K562 (cell line): ENCODE measurements around the gene EEA1. TPM values are rescaled to one million over a fixed set of nuclear protein-coding genes. Genes with fewer than 3 reads are reported as not detected.

ENCODE experiments used
- ATAC-seq: fragments of 200-7000 bp; cut with Tn5 transposase; 3 replicates; pipeline ENCODE4 v1.9.1; 2020; ENCODE audit warnings: moderate library complexity
- BruUV-seq: library from RNA; stranded (reverse); fragments of 400-500 nt; replicated peaks from 2 replicates; lab custom pipeline; 2021; lab: Mats Ljungman, UMichigan
- CTCF ChIA-PET: fragments of 300-600 bp; formaldehyde crosslinking; extraction: SDS; loops from one replicate; lab custom pipeline; 2021; ENCODE audit warnings: low intra/inter-chr PET ratio; lab: Yijun Ruan, JAX
- POLR2A ChIA-PET: fragments of 300-600, 350-650 bp; sonication (Branson Sonifier 250); formaldehyde crosslinking; extraction: SDS; loops from one replicate; lab custom pipeline; 2021; ENCODE audit warnings: antibody characterized with exemption, inconsistent platforms; lab: Yijun Ruan, JAX
- DNase-seq, 4 experiments: peaks; one replicate each; pipeline versions ENCODE4 v3.0.0 to v3.0.0-alpha.2; 2011 to 2018; ENCODE audit warnings: low spot score in 3 of 4, mixed read lengths in 3 of 4; ENCODE audit errors: extremely low read depth in 1 of 4
- FAIRE-seq: peaks from 2 replicates; lab custom pipeline; 2011; peaks lifted over from hg19 to GRCh38; lab: Jason Lieb, UNC
- H2AFZ ChIP-seq: 2 replicates; pipeline ENCODE4 v1.6.0; 2011; ENCODE audit warnings: low read depth, low read length, control low read depth, inconsistent platforms
- H3K27ac ChIP-seq: fragments of 200-600 bp; 3 replicates; pipeline ENCODE4 v1.8.0; 2011; ENCODE audit warnings: low read depth, mild to moderate bottlenecking, control low read depth, inconsistent platforms, low read length, moderate library complexity, mixed read lengths; ENCODE audit errors: extremely low read depth
- H3K27me3 ChIP-seq, 2 experiments: fragments of 300-600 bp in 1 of 2; 2 replicates in 1 of 2; 3 replicates in 1 of 2; pipeline versions ENCODE4 v1.6.0 to v1.8.0; 2011; ENCODE audit warnings: inconsistent platforms in 2 of 2, low read length in 2 of 2, mild to moderate bottlenecking in 1 of 2, mixed read lengths in 1 of 2, moderate library complexity in 1 of 2; ENCODE audit not compliant: control insufficient read depth in 2 of 2, insufficient read depth in 2 of 2
- H3K36me3 ChIP-seq: fragments of 300-600 bp; 3 replicates; pipeline ENCODE4 v1.8.0; 2011; ENCODE audit warnings: mild to moderate bottlenecking, low read length, inconsistent platforms; ENCODE audit not compliant: control insufficient read depth, insufficient read depth
- H3K4me1 ChIP-seq, 2 experiments: fragments of 200-600 bp in 1 of 2; replicated peaks in 1 of 2; 2 replicates in 1 of 2; 3 replicates in 1 of 2; pipeline versions ENCODE4 v1.5.1 to v1.8.0; 2011; ENCODE audit warnings: inconsistent platforms in 2 of 2, low read length in 2 of 2, mild to moderate bottlenecking in 1 of 2, mixed read lengths in 1 of 2, moderate library complexity in 1 of 2; ENCODE audit not compliant: control insufficient read depth in 2 of 2, insufficient read depth in 2 of 2
- H3K4me2 ChIP-seq: 2 replicates; pipeline ENCODE4 v1.6.1; 2011; ENCODE audit warnings: low read length, control low read depth, inconsistent platforms, mixed read lengths; ENCODE audit not compliant: insufficient read depth
- H3K4me3 ChIP-seq: fragments of 200-600 bp; sonication (generic), shearing (Covaris generic); 2 replicates; pipeline ENCODE4 v1.5.1; 2016; ENCODE audit warnings: control low read depth, inconsistent platforms
- H3K79me2 ChIP-seq: fragments of 200-600 bp; 3 replicates; pipeline ENCODE4 v1.8.0; 2011; ENCODE audit warnings: low read length, inconsistent platforms; ENCODE audit not compliant: control insufficient read depth, insufficient read depth
- H3K9ac ChIP-seq, 2 experiments: 2 replicates each; pipeline versions ENCODE4 v1.6.0 to v1.6.1; 2011; ENCODE audit warnings: low read depth in 2 of 2, low read length in 2 of 2, control low read depth in 1 of 2, inconsistent platforms in 1 of 2, mild to moderate bottlenecking in 1 of 2, mixed read lengths in 1 of 2; ENCODE audit not compliant: insufficient read depth in 1 of 2
- H3K9me1 ChIP-seq: one replicate; pipeline ENCODE4 v1.6.0; 2011; ENCODE audit warnings: inconsistent platforms, mild to moderate bottlenecking, low read length, moderate library complexity; ENCODE audit not compliant: control insufficient read depth, insufficient read depth
- H3K9me3 ChIP-seq: replicated peaks from 2 replicates; pipeline ENCODE4 v1.5.1; 2011; ENCODE audit warnings: low read depth, low read length, inconsistent platforms; ENCODE audit not compliant: control insufficient read depth, insufficient read depth
- H4K20me1 ChIP-seq: replicated peaks from 2 replicates; pipeline ENCODE4 v1.6.1; 2011; ENCODE audit warnings: low read length, inconsistent platforms, mixed read lengths; ENCODE audit not compliant: control insufficient read depth, insufficient read depth
- BRCA1 ChIP-seq, 2 experiments: fragments of 450-650 bp in 1 of 2; sonication (generic) in 1 of 2; formaldehyde crosslinking in 1 of 2; IDR thresholded peaks; 2 replicates each; pipeline versions ENCODE4 v1.5.0 to v1.6.1; 2017 to 2020; ENCODE audit warnings: mild to moderate bottlenecking in 1 of 2, missing genetic modification reagents in 1 of 2
- CBX3 ChIP-seq, 2 experiments: IDR thresholded peaks; 1 replicate in 1 of 2; 2 replicates in 1 of 2; pipeline ENCODE4 v1.6.1; 2012; ENCODE audit warnings: inconsistent platforms in 2 of 2, low read length in 2 of 2, borderline replicate concordance in 1 of 2, control low read depth in 1 of 2
- CC2D1A ChIP-seq: fragments of 450-650 bp; IDR thresholded peaks from 2 replicates; pipeline ENCODE4 v1.6.1; 2017; ENCODE audit warnings: mild to moderate bottlenecking
- ESRRB ChIP-seq: fragments of 250-450 bp; sonication (Bioruptor Pico); IDR thresholded peaks from 2 replicates; pipeline ENCODE4 v1.5.0; 2020; ENCODE audit warnings: mild to moderate bottlenecking, moderate library complexity, borderline replicate concordance
- ETS2 ChIP-seq: IDR thresholded peaks from 2 replicates; pipeline ENCODE4 v1.6.1; 2016; ENCODE audit warnings: borderline replicate concordance, missing genetic modification characterization, mild to moderate bottlenecking, moderate library complexity, missing compliant biosample characterization; ENCODE audit not compliant: poor library complexity, severe bottlenecking
- HDAC2 ChIP-seq: fragments of 450-650 bp; IDR thresholded peaks from 2 replicates; pipeline ENCODE4 v1.6.1; 2016; ENCODE audit warnings: mild to moderate bottlenecking
- KAT2B ChIP-seq: IDR thresholded peaks from one replicate; pipeline ENCODE4 v1.6.1; 2012; ENCODE audit warnings: low read depth, mild to moderate bottlenecking, control low read depth, inconsistent platforms, low read length, moderate library complexity
- MAZ ChIP-seq, 2 experiments: fragments of 450-650 bp in 1 of 2; sonication (generic) in 1 of 2; formaldehyde crosslinking; IDR thresholded peaks in 1 of 2; conservative IDR thresholded peaks in 1 of 2; 2 replicates each; pipeline versions ENCODE4 v1.4.0 to v1.5.0; 2020; ENCODE audit warnings: mild to moderate bottlenecking in 1 of 2, missing genetic modification reagents in 1 of 2
- MECOM ChIP-seq: fragments of 250-450 bp; sonication (Bioruptor Pico); IDR thresholded peaks from 2 replicates; pipeline ENCODE4 v1.8.0; 2022; ENCODE audit warnings: inconsistent platforms
- PTRF ChIP-seq: fragments of 450-650 bp; IDR thresholded peaks from 2 replicates; pipeline ENCODE4 v1.6.1; 2016; ENCODE audit warnings: mild to moderate bottlenecking, missing genetic modification characterization, missing compliant biosample characterization
- ZBTB33 ChIP-seq: sonication (generic); formaldehyde crosslinking; IDR thresholded peaks from 2 replicates; pipeline ENCODE4 v1.8.1; 2023; ENCODE audit warnings: mild to moderate bottlenecking, missing genetic modification reagents
- ZBTB7A ChIP-seq: IDR thresholded peaks from 2 replicates; pipeline ENCODE4 v1.6.1; 2011; ENCODE audit warnings: low read depth, mild to moderate bottlenecking, low read length, moderate library complexity, borderline replicate concordance; ENCODE audit not compliant: control insufficient read depth
- ZNF239 ChIP-seq: fragments of 250-450 bp; sonication (Bioruptor Pico); IDR thresholded peaks from 2 replicates; pipeline ENCODE4 v1.4.0; 2020; ENCODE audit warnings: mild to moderate bottlenecking
- ZNF24 ChIP-seq: fragments of 450-650 bp; IDR thresholded peaks from 2 replicates; pipeline ENCODE4 v1.6.1; 2016
- ZNF57 ChIP-seq: fragments of 450-650 bp; formaldehyde crosslinking; IDR thresholded peaks from 2 replicates; pipeline ENCODE4 v1.4.0; 2020; ENCODE audit warnings: mild to moderate bottlenecking, moderate library complexity
- WGBS: fragments of 100-300 bp; shearing (Covaris generic); methylation state at CpG from one replicate; pipeline ENCODE4 v1.1.6; 2016; ENCODE audit warnings: low coverage, mixed read lengths; ENCODE audit not compliant: insufficient coverage; ENCODE audit errors: missing lambda C conversion rate; 5-methylcytosine and 5-hydroxymethylcytosine counted together
- in situ Hi-C: fragments of 300-500 bp; cut with MboI; formaldehyde crosslinking; loops from 4 replicates; pipeline ENCODE4 v1.15.0; 2018; ENCODE audit warnings: inconsistent platforms, mixed read lengths
- intact Hi-C: fragments of 100-400 bp; cut with micrococcal nuclease; formaldehyde crosslinking; loops from 2 replicates; pipeline ENCODE4 v1.14.2; 2022
- polyA plus RNA-seq, 8 experiments: library from polyadenylated mRNA; depleted of rRNA in 4 of 8; stranded (reverse) in 5 of 8; unstranded in 3 of 8; fragments of >200 nt; fragmentation: Nextera tagmentation in 2 of 8; fragmentation: Illumina TruSeq in 1 of 8; extraction: Ambion mirVana in 2 of 8; extraction: Trizol in 1 of 8; gene quantifications; 2 replicates each; pipeline versions ENCODE4 v1.2.1 to v1.2.3, GENCODE V29; 2011 to 2014; ENCODE audit warnings: inconsistent platforms in 1 of 8, missing spikeins in 1 of 8
- total RNA-seq, 7 experiments: library from RNA; depleted of rRNA in 6 of 7; stranded (reverse); fragments of >200 nt in 6 of 7; fragmentation: Illumina TruSeq in 2 of 7; extraction: Trizol in 2 of 7; gene quantifications; 2 replicates each; pipeline versions ENCODE4 v1.2.1 to v1.2.3, GENCODE V29; 2011 to 2021; ENCODE audit warnings: low replicate concordance in 1 of 7

The EEA1 gene
- total and polyA plus RNA-seq, 9 of the 15 experiments (the other 6 are each of a cell fraction or from before 2014, with no cell fraction given) = 3.5 to 17.1 (median 7.5) TPM

GRCh38 chr12:92857818-92858217, 71.3 kb downstream of the EEA1 start:
- no peak overlapping the region for H3K4me3 ChIP-seq
- DNase-seq (no peak), FAIRE-seq (no peak), ATAC-seq (no peak)
- TF ChIP-seq ZBTB33 (CRISPR knock-in tag) (peak; percentile 85), ZNF239 (no peak)
- intact Hi-C loops (no loop called here), in situ Hi-C loops (no loop called here)
- 93% methylated on average over 4 of the region's 8 CpGs for WGBS
- no peak overlapping the region for H3K4me2 ChIP-seq
- no peaks in the 10 kb centered on the region for H4K20me1 ChIP-seq
- ChIA-PET POLR2A (interaction anchor here (0.7 to 2.2 kb wide), 3 partner anchors 18 to 72 kb away, joined by 3 to 10 read pairs (median 3); no protein-coding TSS in a partner anchor), CTCF (no interaction called here)
- H3K9me3 ChIP-seq = no peaks in the 10 kb centered on the region
- H3K9ac ChIP-seq = no peak overlapping the region
- BruUV-seq = no TSS peak
- no peak overlapping the region for H2AFZ ChIP-seq
- no peaks in the 10 kb centered on the region for H3K27me3 ChIP-seq
- no peaks in the 10 kb centered on the region; the same call in 2 of the 3 replicates for H3K79me2 ChIP-seq
- no peak overlapping the region for H3K27ac ChIP-seq
- H3K36me3 ChIP-seq = peaks cover 32% of the 10 kb centered on the region; the same call in 2 of the 3 replicates
- H3K9me1 ChIP-seq = no peaks in the 10 kb centered on the region
- H3K4me1 ChIP-seq = peaks cover 0 to 10% of the 10 kb centered on the region in 2 experiments; a peak in 3 of 5 replicates

GRCh38 chr12:92854344-92854743, 74.8 kb downstream of the EEA1 start:
- intact Hi-C loops (no loop called here), in situ Hi-C loops (no loop called here)
- H3K79me2 ChIP-seq = no peaks in the 10 kb centered on the region
- H3K4me2 ChIP-seq = no peak overlapping the region
- peaks cover 48% of the 10 kb centered on the region; the same call in 2 of the 3 replicates for H3K36me3 ChIP-seq
- ChIA-PET CTCF (no interaction called here), POLR2A (no interaction called here)
- H3K4me3 ChIP-seq = no peak overlapping the region
- FAIRE-seq (no peak), DNase-seq (no peak), ATAC-seq (peak; percentile 52; the same call in 2 of the 3 replicates)
- no peaks in the 10 kb centered on the region for H4K20me1 ChIP-seq
- H3K27ac ChIP-seq = no peak overlapping the region
- H3K27me3 ChIP-seq = no peaks in the 10 kb centered on the region
- H2AFZ ChIP-seq = no peak overlapping the region
- H3K4me1 ChIP-seq = peaks cover 0 to 4% of the 10 kb centered on the region in 2 experiments; a peak in 1 of 5 replicates
- H3K9me3 ChIP-seq = no peaks in the 10 kb centered on the region
- no peak overlapping the region for H3K9ac ChIP-seq
- BruUV-seq = no TSS peak
- H3K9me1 ChIP-seq = no peaks in the 10 kb centered on the region
- WGBS = 83% methylated on average over 3 of the region's 3 CpGs
- TF ChIP-seq BRCA1 (IDR thresholded peaks at IDR 0.05) (no peak), BRCA1 (CRISPR knock-in tag; IDR thresholded peaks at IDR 0.05) (no peak), PTRF (tag) (no peak), ZNF57 (CRISPR knock-in tag) (no peak), CC2D1A (peak; percentile 25; the same call in 1 of the 2 replicates), ZBTB7A (no peak), ZNF24 (no peak), ESRRB (CRISPR knock-in tag) (no peak), MECOM (CRISPR knock-in tag) (no peak), MAZ (CRISPR knock-in tag; conservative IDR thresholded peaks at IDR 0.05 in 1 of 2, IDR thresholded peaks at IDR 0.05 in 1 of 2) (no peak), ETS2 (tag) (no peak), KAT2B (no peak), CBX3 (IDR thresholded peaks at IDR 0.05; ENCODE audit: borderline replicate concordance in 1 of 2, low read length in 2 of 2) (no peak), HDAC2 (no peak)
